ENCODE data around the gene KASH5.

GRCh38 chr19:49421039-49421877, 33.2 kb downstream of the KASH5 start:
- TF ChIP-seq CTCF (conservative IDR thresholded peaks at IDR 0.05; ENCODE audit: low read depth, low read length) (no peak), EZH2 (IDR thresholded peaks at IDR 0.05; ENCODE audit: low read length, unreplicated experiment) (peak; percentile 81), EZH2phosphoT487 (IDR thresholded peaks at IDR 0.05; ENCODE audit: borderline replicate concordance, low read length) (0 out of 2 replicates have a peak, but pooled peaks have one; percentile 43)

All from PC-3 (cell line).